Hepatocyte (in vitro differentiated cells): ENCODE results near the gene C13orf42.

ENCODE experiments used
- CTCF ChIP-seq: fragments of 200-600 bp; sonication (generic); IDR thresholded peaks from 2 replicates; pipeline ENCODE4 v1.5.1; 2016; ENCODE audit warnings: antibody characterized with exemption, mild to moderate bottlenecking; ENCODE audit not compliant: poor library complexity
- EZH2 ChIP-seq: fragments of 200-600 bp; sonication (generic); IDR thresholded peaks from 2 replicates; pipeline ENCODE4 v1.6.1; 2016; ENCODE audit warnings: antibody characterized with exemption, mild to moderate bottlenecking, borderline replicate concordance
- EZH2phosphoT487 ChIP-seq: fragments of 200-600 bp; sonication (generic); IDR thresholded peaks from one replicate; pipeline ENCODE4 v1.6.1; 2018; ENCODE audit warnings: antibody characterized with exemption, mild to moderate bottlenecking, low read depth, moderate library complexity; ENCODE audit not compliant: unreplicated experiment, severe bottlenecking

GRCh38 chr13:51137250-51137649, 26.2 kb upstream of the C13orf42 start:
- no peak for TF ChIP-seq CTCF
- TF ChIP-seq EZH2 = no peak
- TF ChIP-seq EZH2phosphoT487 = no peak
